Peyer's patch (tissue), 4 donors: Measurements from ENCODE around the gene PLPPR5.

ENCODE experiments used
- CTCF ChIP-seq, 6 experiments: fragments of 450-650 bp in 4 of 6; fragments of 200-600 bp in 2 of 6; sonication (generic) in 1 of 6; IDR thresholded peaks; one replicate each; pipeline ENCODE4 v1.5.1; 2017 to 2019; ENCODE audit warnings: antibody characterized with exemption in 6 of 6, mild to moderate bottlenecking in 3 of 6, moderate library complexity in 1 of 6
- POLR2A ChIP-seq, 2 donors: fragments of 450-650 bp; IDR thresholded peaks; one replicate each; pipeline ENCODE4 v1.5.1; 2017; ENCODE audit warnings: antibody characterized with exemption in 2 of 2, mild to moderate bottlenecking in 2 of 2, moderate library complexity in 2 of 2

- TF ChIP-seq CTCF (IDR thresholded peaks at IDR 0.05) (no peak), POLR2A (IDR thresholded peaks at IDR 0.05) (no peak)
Observed at GRCh38 chr1:99004254-99004860, 304 bp downstream of the PLPPR5 start.
